Liver (tissue), 9 donors: ENCODE measurements around the gene CEL. TPM values are rescaled to one million over a fixed set of nuclear protein-coding genes. Genes with fewer than 3 reads are reported as not detected.

Experiments
- DNase-seq: peaks from one replicate; pipeline ENCODE4 v3.0.0-alpha.2; 2017; ENCODE audit warnings: low spot score
- H3K27ac ChIP-seq, 2 donors: one replicate each; pipeline ENCODE4 v1.7.0; 2013; ENCODE audit warnings: inconsistent platforms in 2 of 2, low read length in 2 of 2, control low read depth in 1 of 2, low read depth in 1 of 2, mild to moderate bottlenecking in 1 of 2
- H3K27me3 ChIP-seq, 4 donors: one replicate each; pipeline versions ENCODE4 v1.6.1 to v1.7.0; 2013; ENCODE audit warnings: low read length in 3 of 4, inconsistent platforms in 1 of 4, mild to moderate bottlenecking in 1 of 4, moderate library complexity in 1 of 4; ENCODE audit not compliant: control insufficient read depth in 4 of 4, insufficient read depth in 4 of 4
- H3K36me3 ChIP-seq, 4 donors: one replicate each; pipeline versions ENCODE4 v1.6.1 to v1.7.0; 2013; ENCODE audit warnings: low read length in 3 of 4, mild to moderate bottlenecking in 3 of 4, low read depth in 1 of 4, moderate library complexity in 1 of 4; ENCODE audit not compliant: control insufficient read depth in 4 of 4, insufficient read depth in 3 of 4
- H3K4me1 ChIP-seq, 4 donors: one replicate each; pipeline versions ENCODE4 v1.6.1 to v1.7.0; 2013; ENCODE audit warnings: low read length in 3 of 4, mild to moderate bottlenecking in 3 of 4, moderate library complexity in 1 of 4; ENCODE audit not compliant: control insufficient read depth in 4 of 4, insufficient read depth in 4 of 4
- H3K4me3 ChIP-seq, 3 donors: one replicate each; pipeline versions ENCODE4 v1.6.1 to v1.7.0; 2013; ENCODE audit warnings: low read length in 3 of 3, control low read depth in 1 of 3, low read depth in 1 of 3, mild to moderate bottlenecking in 1 of 3
- H3K9ac ChIP-seq, 2 donors: one replicate each; pipeline ENCODE4 v1.7.0; 2013; ENCODE audit warnings: low read length in 2 of 2, mild to moderate bottlenecking in 2 of 2, moderate library complexity in 2 of 2, control low read depth in 1 of 2, low read depth in 1 of 2
- H3K9me3 ChIP-seq, 4 donors: one replicate each; pipeline versions ENCODE4 v1.6.1 to v1.7.0; 2013; ENCODE audit warnings: low read length in 3 of 4; ENCODE audit not compliant: control insufficient read depth in 4 of 4
- CTCF ChIP-seq: fragments of 150-350 bp; IDR thresholded peaks from 2 replicates; pipeline ENCODE4 v1.5.1; 2017; ENCODE audit warnings: improper control_type of control experiment, low read depth, low read length; ENCODE audit not compliant: missing input control
- EGR1 ChIP-seq, 2 donors: IDR thresholded peaks; 2 replicates each; pipeline ENCODE4 v1.6.1; 2016 to 2018; ENCODE audit warnings: antibody characterized with exemption in 2 of 2, low read depth in 2 of 2
- FOXA1 ChIP-seq: IDR thresholded peaks from 2 replicates; pipeline ENCODE4 v1.6.1; 2016; ENCODE audit warnings: antibody characterized with exemption
- FOXA2 ChIP-seq: IDR thresholded peaks from 2 replicates; pipeline ENCODE4 v1.6.1; 2016; ENCODE audit warnings: antibody characterized with exemption
- GABPA ChIP-seq, 2 donors: IDR thresholded peaks in 1 of 2; conservative IDR thresholded peaks in 1 of 2; 2 replicates each; pipeline ENCODE4 v1.6.1; 2016; ENCODE audit warnings: antibody characterized with exemption in 2 of 2, mild to moderate bottlenecking in 1 of 2, moderate library complexity in 1 of 2
- HNF4A ChIP-seq, 2 donors: conservative IDR thresholded peaks; 2 replicates each; pipeline ENCODE4 v1.6.1; 2016; ENCODE audit warnings: antibody characterized with exemption in 2 of 2, mild to moderate bottlenecking in 2 of 2
- HNF4G ChIP-seq: IDR thresholded peaks from 2 replicates; pipeline ENCODE4 v1.6.1; 2016; ENCODE audit warnings: antibody characterized with exemption
- JUND ChIP-seq, 2 donors: IDR thresholded peaks; 2 replicates each; pipeline ENCODE4 v1.6.1; 2016; ENCODE audit warnings: antibody characterized with exemption in 2 of 2
- NR2F2 ChIP-seq: IDR thresholded peaks from 2 replicates; pipeline ENCODE4 v1.6.1; 2016; ENCODE audit warnings: antibody characterized with exemption
- RAD21 ChIP-seq, 2 donors: IDR thresholded peaks; 2 replicates each; pipeline ENCODE4 v1.6.1; 2016; ENCODE audit warnings: antibody characterized with exemption in 2 of 2, mild to moderate bottlenecking in 2 of 2
- REST ChIP-seq: IDR thresholded peaks from 2 replicates; pipeline ENCODE4 v1.6.1; 2016; ENCODE audit warnings: antibody characterized with exemption, mild to moderate bottlenecking
- RXRA ChIP-seq, 2 donors: IDR thresholded peaks; 2 replicates each; pipeline ENCODE4 v1.6.1; 2017 to 2018; ENCODE audit warnings: antibody characterized with exemption in 2 of 2, mild to moderate bottlenecking in 1 of 2
- SP1 ChIP-seq: IDR thresholded peaks from 2 replicates; pipeline ENCODE4 v1.6.1; 2018; ENCODE audit warnings: antibody characterized with exemption, mild to moderate bottlenecking
- TAF1 ChIP-seq: conservative IDR thresholded peaks from 2 replicates; pipeline ENCODE4 v1.6.1; 2016; ENCODE audit warnings: antibody characterized with exemption, mild to moderate bottlenecking
- YY1 ChIP-seq: IDR thresholded peaks from 2 replicates; pipeline ENCODE4 v1.6.1; 2016; ENCODE audit warnings: antibody characterized with exemption, mild to moderate bottlenecking
- WGBS: extraction: QIAGEN DNeasy Blood & Tissue Kit; methylation state at CpG from one replicate; pipeline ENCODE4 v1.1.7; 2013; 5-methylcytosine and 5-hydroxymethylcytosine counted together
- polyA plus RNA-seq, 2 donors: library from polyadenylated mRNA; stranded (reverse) in 1 of 2; unstranded in 1 of 2; fragments of 200-250 nt in 1 of 2; fragments of >200 nt in 1 of 2; fragmentation: Nextera tagmentation in 1 of 2; extraction: Ambion mirVana in 1 of 2; gene quantifications; one replicate each; pipeline versions ENCODE4 v1.2.1 to v1.2.3, GENCODE V29; 2013 to 2015
- total RNA-seq, 2 donors: library from RNA; depleted of rRNA; stranded (reverse); fragments of >200 nt; gene quantifications; one replicate each; pipeline ENCODE4 v1.2.3, GENCODE V29; 2014
- TF ChIP-seq, protein P1 (sequence below): IDR thresholded peaks from 2 replicates; pipeline ENCODE4 v1.6.1; 2016; ENCODE audit warnings: antibody characterized with exemption
- TF ChIP-seq, protein P2 (sequence below): IDR thresholded peaks from 2 replicates; pipeline ENCODE4 v1.6.1; 2016; ENCODE audit warnings: antibody characterized with exemption
- TF ChIP-seq, protein P3 (sequence below): IDR thresholded peaks from 2 replicates; pipeline ENCODE4 v1.6.1; 2016; ENCODE audit warnings: antibody characterized with exemption
- donor health status: healthy.
- donor health status: healthy.
- donor health status: healthy.
- donor health status: healthy.
- donor health status: healthy.

CEL gene
- total and polyA plus RNA-seq, 4 donors: 0.08 to 0.25 (median 0.09) TPM; not detected in 1

DNA sequence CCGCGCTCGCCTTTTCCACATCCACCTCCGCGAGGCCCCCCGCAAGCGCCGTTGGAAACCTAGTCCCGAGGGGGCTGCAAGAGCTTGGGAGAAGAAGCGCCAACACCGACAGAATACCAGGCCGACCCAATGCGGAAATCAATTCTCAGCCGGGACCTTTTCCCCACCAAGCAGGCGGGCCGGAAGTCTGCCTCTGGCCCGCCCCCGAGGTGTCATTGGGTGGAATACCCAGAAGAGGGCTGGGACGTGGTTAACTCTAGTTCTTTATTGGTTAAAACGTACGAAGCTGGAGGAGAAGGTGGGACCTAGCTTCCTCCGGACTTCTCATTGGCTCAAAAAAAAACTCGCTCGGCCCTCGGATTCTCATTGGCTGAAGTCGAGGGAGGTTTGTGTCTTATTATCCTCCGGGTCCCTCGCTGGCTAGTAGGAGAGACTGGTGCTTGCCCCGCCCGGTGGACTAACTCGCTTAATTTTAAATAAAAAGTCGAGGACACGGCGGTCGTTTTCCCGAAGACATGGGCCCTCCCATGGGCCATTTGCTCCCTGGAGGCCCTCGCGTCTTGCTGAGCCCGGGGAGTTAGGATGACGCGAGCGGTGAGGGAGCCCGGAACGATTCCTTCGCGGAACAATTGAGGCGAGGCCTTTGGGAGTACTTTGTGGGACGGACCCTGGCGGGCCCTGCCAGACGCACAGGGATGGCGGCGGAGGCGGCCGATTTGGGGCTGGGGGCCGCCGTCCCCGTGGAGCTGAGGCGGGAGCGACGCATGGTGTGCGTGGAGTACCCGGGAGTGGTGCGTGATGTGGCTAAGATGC lies 31.3 kb upstream of the CEL start, which contains the start of gene GTF3C5:
Gene GTF3C5 (plus strand): TSS at position 681 of the 813 bp plus-strand sequence. CDS start 15 bp downstream, at position 696.
- Histone ChIP-seq H3K9ac (peak within 1 kb of the TSS; percentile 83 to 91), H3K9me3 (no peaks in the 10 kb centered on the region), H3K27me3 (no peaks in the 10 kb centered on the region), H3K36me3 (no peaks in the 10 kb centered on the region), H3K27ac (peak within 1 kb of the TSS; percentile 91 to 92), H3K4me3 (peak within 1 kb of the TSS; percentile 78 to 99 (median 98)), H3K4me1 (peaks cover 0 to 29% (median 23%) of the 10 kb centered on the region in 4 donors)
- TF ChIP-seq SP1: peak; percentile 90
- no peak for TF ChIP-seq EGR1 (IDR thresholded peaks at IDR 0.05; ENCODE audit: low read depth in 2 of 2)
- peak in 1 of 2 donors; percentile 18 for TF ChIP-seq RXRA (IDR thresholded peaks at IDR 0.05)
- no peak for TF ChIP-seq FOXA1
- TF ChIP-seq, protein P1, sequence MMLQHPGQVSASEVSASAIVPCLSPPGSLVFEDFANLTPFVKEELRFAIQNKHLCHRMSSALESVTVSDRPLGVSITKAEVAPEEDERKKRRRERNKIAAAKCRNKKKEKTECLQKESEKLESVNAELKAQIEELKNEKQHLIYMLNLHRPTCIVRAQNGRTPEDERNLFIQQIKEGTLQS: no peak
- TF ChIP-seq FOXA2: no peak
- TF ChIP-seq, protein P2, sequence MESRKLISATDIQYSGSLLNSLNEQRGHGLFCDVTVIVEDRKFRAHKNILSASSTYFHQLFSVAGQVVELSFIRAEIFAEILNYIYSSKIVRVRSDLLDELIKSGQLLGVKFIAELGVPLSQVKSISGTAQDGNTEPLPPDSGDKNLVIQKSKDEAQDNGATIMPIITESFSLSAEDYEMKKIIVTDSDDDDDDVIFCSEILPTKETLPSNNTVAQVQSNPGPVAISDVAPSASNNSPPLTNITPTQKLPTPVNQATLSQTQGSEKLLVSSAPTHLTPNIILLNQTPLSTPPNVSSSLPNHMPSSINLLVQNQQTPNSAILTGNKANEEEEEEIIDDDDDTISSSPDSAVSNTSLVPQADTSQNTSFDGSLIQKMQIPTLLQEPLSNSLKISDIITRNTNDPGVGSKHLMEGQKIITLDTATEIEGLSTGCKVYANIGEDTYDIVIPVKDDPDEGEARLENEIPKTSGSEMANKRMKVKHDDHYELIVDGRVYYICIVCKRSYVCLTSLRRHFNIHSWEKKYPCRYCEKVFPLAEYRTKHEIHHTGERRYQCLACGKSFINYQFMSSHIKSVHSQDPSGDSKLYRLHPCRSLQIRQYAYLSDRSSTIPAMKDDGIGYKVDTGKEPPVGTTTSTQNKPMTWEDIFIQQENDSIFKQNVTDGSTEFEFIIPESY: peak; percentile 61
- peak; percentile 4 for TF ChIP-seq CTCF
- TF ChIP-seq YY1: peak; percentile 95
- TF ChIP-seq NR2F2: peak; percentile 6
- TF ChIP-seq HNF4A (conservative IDR thresholded peaks at IDR 0.05): no peak
- peak; percentile 86 for TF ChIP-seq TAF1
- no peak for TF ChIP-seq JUND (IDR thresholded peaks at IDR 0.05)
- no peak for TF ChIP-seq RAD21 (IDR thresholded peaks at IDR 0.05)
- TF ChIP-seq HNF4G: no peak
- TF ChIP-seq REST: no peak
- peak; percentile 76 to 90 for TF ChIP-seq GABPA (IDR thresholded peaks at IDR 0.05 in 1 of 2, conservative IDR thresholded peaks at IDR 0.05 in 1 of 2)
- TF ChIP-seq, protein P3, sequence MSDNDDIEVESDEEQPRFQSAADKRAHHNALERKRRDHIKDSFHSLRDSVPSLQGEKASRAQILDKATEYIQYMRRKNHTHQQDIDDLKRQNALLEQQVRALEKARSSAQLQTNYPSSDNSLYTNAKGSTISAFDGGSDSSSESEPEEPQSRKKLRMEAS: peak; percentile 47
- DNase-seq: peak; percentile 88
- under 1% methylated on average over 63 of the region's 63 CpGs for WGBS
